ENCODE measurements around the gene STUB1. TPM values are rescaled to one million over a fixed set of nuclear protein-coding genes. Genes with fewer than 3 reads are reported as not detected.

The STUB1 gene
- total and polyA plus RNA-seq, 2 of the 8 experiments (the other 6 are each of a cell fraction or from before 2014, with no cell fraction given) = 89.9 to 103 TPM

- TF ChIP-seq CTCF (IDR thresholded peaks at IDR 0.05; ENCODE audit: control extremely low read depth in 1 of 3, insufficient read depth in 1 of 3, low read depth in 1 of 3, low read length in 3 of 3) (peak in 2 of 3 experiments; percentile 22 to 53; a peak in 3 of 4 replicates), SP1 (IDR thresholded peaks at IDR 0.05; ENCODE audit: low read depth, low read length) (no peak), E2F6 (IDR thresholded peaks at IDR 0.05) (peak; percentile 27; the same call in 1 of the 2 replicates), BCL11A (IDR thresholded peaks at IDR 0.05; ENCODE audit: low read depth in 2 of 2, low read length in 2 of 2) (no peak), SRF (IDR thresholded peaks at IDR 0.05; ENCODE audit: low read depth, low read length) (no peak), HDAC2 (IDR thresholded peaks at IDR 0.05; ENCODE audit: borderline replicate concordance in 1 of 2, low read depth in 2 of 2, low read length in 2 of 2) (no peak)
Measured at GRCh38 chr16:715477-716199, 35.4 kb downstream of the STUB1 start (continued).
